ENCODE data around the gene POC1A. TPM values are rescaled to one million over a fixed set of nuclear protein-coding genes. Genes with fewer than 3 reads are reported as not detected.

The POC1A gene
- polyA plus RNA-seq, 1 donor = 5.9 TPM

- DNase-seq = peak in 1 of 2 donors; percentile 51
- Histone ChIP-seq H3K27ac (ENCODE audit: low read length) (peak overlapping the region; percentile 88), H3K36me3 (ENCODE audit: control insufficient read depth, insufficient read depth, low read length) (peaks cover 4% of the 10 kb centered on the region), H3K9me3 (ENCODE audit: control insufficient read depth, low read depth, low read length) (no peaks in the 10 kb centered on the region), H3K4me1 (ENCODE audit: control insufficient read depth, insufficient read depth, low read length) (peaks cover 33% of the 10 kb centered on the region), H3K27me3 (ENCODE audit: control insufficient read depth, insufficient read depth, low read length) (no peaks in the 10 kb centered on the region), H3K4me3 (ENCODE audit: low read length) (no peak overlapping the region)
- WGBS (ENCODE audit: insufficient coverage, low lambda C conversion rate) = no CpG with 5 or more reads among the region's 10 CpGs
Measured at GRCh38 chr3:52195823-52196331, 41.7 kb upstream of the POC1A start.

GRCh38 chr3:52195291-52195597, 41.0 kb upstream of the POC1A start:
- Histone ChIP-seq H3K9me3 (ENCODE audit: control insufficient read depth, low read depth, low read length) (no peaks in the 10 kb centered on the region), H3K27me3 (ENCODE audit: control insufficient read depth, insufficient read depth, low read length) (no peaks in the 10 kb centered on the region), H3K4me3 (ENCODE audit: low read length) (no peak overlapping the region), H3K4me1 (ENCODE audit: control insufficient read depth, insufficient read depth, low read length) (peaks cover 39% of the 10 kb centered on the region), H3K27ac (ENCODE audit: low read length) (no peak overlapping the region), H3K36me3 (ENCODE audit: control insufficient read depth, insufficient read depth, low read length) (peaks cover 4% of the 10 kb centered on the region)
- no peak for DNase-seq
- WGBS (ENCODE audit: insufficient coverage, low lambda C conversion rate) = 91% methylated on average over 3 of the region's 3 CpGs

- H3K27me3 ChIP-seq (ENCODE audit: control insufficient read depth, insufficient read depth, low read length) = no peaks in the 10 kb centered on the region
- no peaks in the 10 kb centered on the region for H3K9me3 ChIP-seq (ENCODE audit: control insufficient read depth, low read depth, low read length)
- H3K4me1 ChIP-seq (ENCODE audit: control insufficient read depth, insufficient read depth, low read length) = peaks cover 45% of the 10 kb centered on the region
- WGBS (ENCODE audit: insufficient coverage, low lambda C conversion rate) = 88% methylated on average over 1 of the region's 14 CpGs
- no peak overlapping the region for H3K27ac ChIP-seq (ENCODE audit: low read length)
- peaks cover 4% of the 10 kb centered on the region for H3K36me3 ChIP-seq (ENCODE audit: control insufficient read depth, insufficient read depth, low read length)
- peak in 1 of 2 donors; percentile 17 for DNase-seq
- H3K4me3 ChIP-seq (ENCODE audit: low read length) = no peak overlapping the region
Measured at GRCh38 chr3:52194485-52195290, 40.5 kb upstream of the POC1A start.

DNA sequence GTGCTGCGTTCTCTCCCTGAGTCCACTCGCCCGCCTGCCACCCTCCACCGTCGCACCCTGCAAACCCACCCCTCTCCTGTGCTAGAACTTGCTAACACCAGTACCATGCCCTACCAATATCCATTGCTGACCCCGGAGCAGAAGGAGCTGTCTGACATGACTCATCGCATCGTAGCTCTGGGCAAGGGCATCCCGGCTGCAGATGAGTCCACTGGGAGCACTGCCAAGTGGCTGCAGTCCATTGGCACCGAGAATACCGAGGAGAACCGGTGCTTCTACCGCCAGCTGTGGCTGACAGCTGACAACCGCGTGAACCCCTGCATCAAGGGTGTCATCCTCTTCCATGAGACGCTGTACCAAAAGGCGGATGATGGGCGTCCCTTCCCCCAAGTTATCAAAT, 38.8 kb upstream of the POC1A start:
- DNase-seq = no peak
- no peak overlapping the region for H3K4me3 ChIP-seq (ENCODE audit: low read length)
- WGBS (ENCODE audit: insufficient coverage, low lambda C conversion rate) = no CpG with 5 or more reads among the region's 18 CpGs
- no peaks in the 10 kb centered on the region for H3K9me3 ChIP-seq (ENCODE audit: control insufficient read depth, low read depth, low read length)
- no peaks in the 10 kb centered on the region for H3K27me3 ChIP-seq (ENCODE audit: control insufficient read depth, insufficient read depth, low read length)
- H3K36me3 ChIP-seq (ENCODE audit: control insufficient read depth, insufficient read depth, low read length) = no peaks in the 10 kb centered on the region
- H3K27ac ChIP-seq (ENCODE audit: low read length) = no peak overlapping the region
- H3K4me1 ChIP-seq (ENCODE audit: control insufficient read depth, insufficient read depth, low read length) = peaks cover 53% of the 10 kb centered on the region

DNA sequence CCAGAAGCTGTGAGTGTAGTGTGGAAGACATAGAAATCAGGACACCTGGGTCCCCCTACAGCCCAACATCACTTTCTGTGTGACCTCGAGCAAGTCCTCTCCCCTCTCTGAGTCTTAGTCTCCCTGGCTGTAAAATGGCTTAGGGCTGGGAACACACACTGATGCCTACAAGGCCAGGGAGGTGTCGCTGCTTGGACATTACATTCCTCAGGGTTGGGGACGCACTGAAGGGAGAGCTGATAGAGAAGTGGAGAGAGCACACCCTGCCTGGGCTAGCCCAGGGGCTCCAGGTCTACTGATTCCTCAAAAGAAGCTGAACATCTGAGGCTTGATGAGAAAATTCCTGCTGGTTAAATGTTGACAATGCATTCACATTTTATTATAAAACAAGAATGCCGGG, 37.4 kb upstream of the POC1A start:
- WGBS (ENCODE audit: insufficient coverage, low lambda C conversion rate) = no CpG with 5 or more reads among the region's 4 CpGs
- DNase-seq = no peak
- Histone ChIP-seq H3K27ac (ENCODE audit: low read length) (no peak overlapping the region), H3K4me1 (ENCODE audit: control insufficient read depth, insufficient read depth, low read length) (peaks cover 43% of the 10 kb centered on the region), H3K9me3 (ENCODE audit: control insufficient read depth, low read depth, low read length) (no peaks in the 10 kb centered on the region), H3K36me3 (ENCODE audit: control insufficient read depth, insufficient read depth, low read length) (no peaks in the 10 kb centered on the region), H3K4me3 (ENCODE audit: low read length) (no peak overlapping the region), H3K27me3 (ENCODE audit: control insufficient read depth, insufficient read depth, low read length) (no peaks in the 10 kb centered on the region)

- no peaks in the 10 kb centered on the region for H3K27me3 ChIP-seq (ENCODE audit: control insufficient read depth, insufficient read depth, low read length)
- H3K9me3 ChIP-seq (ENCODE audit: control insufficient read depth, low read depth, low read length) = no peaks in the 10 kb centered on the region
- H3K4me1 ChIP-seq (ENCODE audit: control insufficient read depth, insufficient read depth, low read length) = peaks cover 32% of the 10 kb centered on the region
- no CpG with 5 or more reads among the region's 9 CpGs for WGBS (ENCODE audit: insufficient coverage, low lambda C conversion rate)
- no peak overlapping the region for H3K4me3 ChIP-seq (ENCODE audit: low read length)
- no peak overlapping the region for H3K27ac ChIP-seq (ENCODE audit: low read length)
- no peaks in the 10 kb centered on the region for H3K36me3 ChIP-seq (ENCODE audit: control insufficient read depth, insufficient read depth, low read length)
- DNase-seq = no peak
Measured at GRCh38 chr3:52190294-52191074, 36.3 kb upstream of the POC1A start.

DNA sequence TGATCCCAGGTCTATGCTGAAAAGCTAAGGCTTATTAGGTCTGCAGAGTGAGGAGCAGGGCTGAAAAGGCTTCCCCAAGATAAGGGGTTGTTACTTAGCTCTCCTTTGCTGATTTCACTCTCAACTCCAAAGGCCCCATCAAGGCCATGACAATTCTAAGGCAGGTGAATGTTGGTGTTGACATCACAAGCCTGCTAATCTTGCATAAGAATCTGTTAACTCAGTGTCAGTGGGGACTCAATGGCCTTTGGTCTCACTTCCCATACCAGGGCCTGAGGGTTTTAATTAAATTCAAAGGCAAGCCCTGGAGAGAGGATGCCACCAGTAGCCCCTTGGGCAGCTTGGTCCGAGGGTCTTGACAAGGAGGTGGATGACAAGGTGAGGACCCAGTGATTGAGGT, 34.3 kb upstream of the POC1A start:
- peak in 1 of 2 donors; percentile 69 for DNase-seq
- Histone ChIP-seq H3K27ac (ENCODE audit: low read length) (peak overlapping the region; percentile 86), H3K36me3 (ENCODE audit: control insufficient read depth, insufficient read depth, low read length) (no peaks in the 10 kb centered on the region), H3K27me3 (ENCODE audit: control insufficient read depth, insufficient read depth, low read length) (no peaks in the 10 kb centered on the region), H3K4me3 (ENCODE audit: low read length) (no peak overlapping the region), H3K4me1 (ENCODE audit: control insufficient read depth, insufficient read depth, low read length) (peaks cover 29% of the 10 kb centered on the region), H3K9me3 (ENCODE audit: control insufficient read depth, low read depth, low read length) (no peaks in the 10 kb centered on the region)
- no CpG with 5 or more reads among the region's 1 CpG for WGBS (ENCODE audit: insufficient coverage, low lambda C conversion rate)

- no peak overlapping the region for H3K27ac ChIP-seq (ENCODE audit: low read length)
- no peaks in the 10 kb centered on the region for H3K36me3 ChIP-seq (ENCODE audit: control insufficient read depth, insufficient read depth, low read length)
- H3K9me3 ChIP-seq (ENCODE audit: control insufficient read depth, low read depth, low read length) = no peaks in the 10 kb centered on the region
- no peak for DNase-seq
- H3K27me3 ChIP-seq (ENCODE audit: control insufficient read depth, insufficient read depth, low read length) = no peaks in the 10 kb centered on the region
- WGBS (ENCODE audit: insufficient coverage, low lambda C conversion rate) = 98% methylated on average over 7 of the region's 9 CpGs
- H3K4me1 ChIP-seq (ENCODE audit: control insufficient read depth, insufficient read depth, low read length) = peaks cover 29% of the 10 kb centered on the region
- no peak overlapping the region for H3K4me3 ChIP-seq (ENCODE audit: low read length)
Measured at GRCh38 chr3:52186729-52187128, 32.5 kb upstream of the POC1A start.

- H3K27me3 ChIP-seq (ENCODE audit: control insufficient read depth, insufficient read depth, low read length) = no peaks in the 10 kb centered on the region
- H3K9me3 ChIP-seq (ENCODE audit: control insufficient read depth, low read depth, low read length) = no peaks in the 10 kb centered on the region
- H3K4me3 ChIP-seq (ENCODE audit: low read length) = no peak overlapping the region
- H3K36me3 ChIP-seq (ENCODE audit: control insufficient read depth, insufficient read depth, low read length) = no peaks in the 10 kb centered on the region
- peaks cover 28% of the 10 kb centered on the region for H3K4me1 ChIP-seq (ENCODE audit: control insufficient read depth, insufficient read depth, low read length)
- no peak overlapping the region for H3K27ac ChIP-seq (ENCODE audit: low read length)
- no CpG with 5 or more reads among the region's 3 CpGs for WGBS (ENCODE audit: insufficient coverage, low lambda C conversion rate)
- no peak for DNase-seq
Measured at GRCh38 chr3:52185837-52186236, 31.6 kb upstream of the POC1A start.

DNA sequence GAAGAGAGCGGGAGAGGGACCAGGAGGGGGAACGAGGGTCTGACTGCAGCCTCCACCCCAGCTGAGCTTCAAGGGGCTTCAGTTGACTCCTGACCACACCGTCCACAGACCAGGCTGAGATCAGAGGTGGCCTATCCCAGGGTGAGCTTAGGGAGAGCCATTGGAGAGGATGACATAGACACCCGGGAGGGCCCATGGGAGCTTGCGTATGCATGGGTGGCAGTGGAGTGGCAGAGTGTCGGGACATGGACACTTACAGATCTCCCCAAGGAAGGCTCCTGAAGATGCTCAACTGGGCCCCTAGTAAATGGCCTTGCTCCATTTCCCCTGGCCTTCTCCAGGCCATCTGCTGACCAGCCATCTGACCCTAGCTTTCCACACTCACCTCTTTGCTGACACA, 31.1 kb upstream of the POC1A start:
- WGBS (ENCODE audit: insufficient coverage, low lambda C conversion rate) = no CpG with 5 or more reads among the region's 6 CpGs
- no peak overlapping the region for H3K4me3 ChIP-seq (ENCODE audit: low read length)
- no peaks in the 10 kb centered on the region for H3K9me3 ChIP-seq (ENCODE audit: control insufficient read depth, low read depth, low read length)
- H3K27ac ChIP-seq (ENCODE audit: low read length) = no peak overlapping the region
- H3K36me3 ChIP-seq (ENCODE audit: control insufficient read depth, insufficient read depth, low read length) = no peaks in the 10 kb centered on the region
- H3K4me1 ChIP-seq (ENCODE audit: control insufficient read depth, insufficient read depth, low read length) = peaks cover 23% of the 10 kb centered on the region
- DNase-seq = no peak
- H3K27me3 ChIP-seq (ENCODE audit: control insufficient read depth, insufficient read depth, low read length) = no peaks in the 10 kb centered on the region

All from large intestine (tissue), 3 donors.